ENCODE measurements around the gene PDCD1LG2.

The PDCD1LG2 gene

DNA sequence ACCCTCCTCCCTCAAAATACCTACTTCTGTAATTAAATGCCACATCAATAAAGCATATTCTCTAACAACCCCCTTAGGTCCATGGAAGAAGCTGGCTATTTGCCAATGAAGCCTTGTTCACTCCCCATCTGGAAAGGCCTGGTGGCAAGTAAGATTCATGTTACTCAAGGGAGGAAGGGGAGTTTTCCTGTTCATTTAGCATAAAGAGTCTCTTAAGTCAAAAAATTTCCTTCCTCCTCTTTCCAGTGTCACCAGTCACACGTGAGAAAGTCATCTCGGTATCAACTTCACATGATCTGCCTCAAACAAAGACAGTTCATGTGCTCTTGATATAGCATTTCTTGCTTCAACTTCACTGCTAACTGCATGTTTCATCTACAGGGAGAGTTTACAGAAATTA lies 85.8 kb downstream of the PDCD1LG2 start:
- Histone ChIP-seq H3K36me3 (replicated peaks; ENCODE audit: insufficient read depth, low read length) (no peaks in the 10 kb centered on the region), H3K9ac (ENCODE audit: low read length) (no peak overlapping the region), H3F3A (ENCODE audit: insufficient read depth, low read length) (peaks cover 6% of the 10 kb centered on the region; the same call in 1 of the 2 replicates), H3K79me2 (ENCODE audit: low read length) (no peaks in the 10 kb centered on the region), H3K4me3 (ENCODE audit: low read length) (no peak overlapping the region), H3K4me2 (ENCODE audit: low read depth, low read length) (no peak overlapping the region), H3K27ac (ENCODE audit: low read length) (no peak overlapping the region), H3K9me2 (replicated peaks; ENCODE audit: insufficient read depth, low read length) (no peaks in the 10 kb centered on the region), H4K20me1 (ENCODE audit: insufficient read depth, low read length) (no peaks in the 10 kb centered on the region), H2AFZ (ENCODE audit: low read length) (no peak overlapping the region), H3K9me3 (replicated peaks; ENCODE audit: insufficient read depth, low read length) (no peaks in the 10 kb centered on the region), H3K27me3 (replicated peaks; ENCODE audit: insufficient read depth, low read length) (no peaks in the 10 kb centered on the region), H3K4me1 (ENCODE audit: low read length) (peaks cover 34% of the 10 kb centered on the region)
- TF ChIP-seq EZH2phosphoT487 (IDR thresholded peaks at IDR 0.05; ENCODE audit: low read length) (no peak), EZH2 (optimal IDR thresholded peaks at IDR 0.05; ENCODE audit: low read depth, low read length) (no peak), CTCF (IDR thresholded peaks at IDR 0.05; ENCODE audit: low read length) (no peak)
- DNase-seq = no peak

DNA sequence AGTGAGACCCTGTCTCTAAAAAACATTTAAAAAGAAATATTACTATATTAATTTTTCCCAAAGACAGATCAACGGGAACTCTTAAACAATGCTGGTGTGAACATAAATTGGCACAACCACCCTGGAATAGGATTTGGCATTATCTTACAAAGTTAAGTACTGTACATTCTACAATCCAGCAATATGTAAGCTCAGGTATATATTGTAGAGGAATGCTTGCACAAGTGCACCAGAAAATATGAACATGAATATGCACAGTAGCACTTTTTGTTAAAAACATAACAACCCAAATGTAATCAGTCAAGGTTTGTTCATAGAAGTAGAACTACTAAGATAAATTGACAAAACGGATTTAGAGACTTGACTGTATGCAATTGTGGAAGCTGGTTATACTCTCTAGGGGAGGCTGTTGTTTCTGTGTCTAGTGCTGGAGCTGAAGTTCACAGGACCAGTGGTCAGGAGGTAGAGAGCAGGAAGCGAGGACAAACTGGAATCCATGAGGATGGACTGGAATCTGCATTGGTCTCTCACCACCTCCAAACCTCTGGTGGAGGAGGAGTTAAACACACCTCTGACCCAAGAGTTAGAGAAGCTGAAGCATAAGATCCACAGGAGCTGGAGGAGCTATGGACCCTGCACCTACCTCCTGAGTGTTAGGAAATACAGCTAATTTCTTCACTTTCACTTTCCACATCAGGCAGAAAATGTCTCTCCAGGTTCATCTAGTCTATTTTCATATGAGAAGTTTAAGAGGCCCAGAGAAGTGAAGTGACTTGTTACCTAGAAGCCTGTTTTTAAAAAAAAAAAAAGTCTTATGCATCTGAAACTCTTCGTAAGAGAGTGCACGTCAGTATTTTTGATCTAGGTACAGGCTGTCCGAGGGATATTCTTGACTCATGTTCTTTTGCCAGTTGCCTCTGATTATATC lies 98.2 kb downstream of the PDCD1LG2 start:
- H3K9ac ChIP-seq (ENCODE audit: low read length) = no peak overlapping the region
- H3K4me3 ChIP-seq (ENCODE audit: low read length) = no peak overlapping the region
- no peaks in the 10 kb centered on the region for H3K27me3 ChIP-seq (replicated peaks; ENCODE audit: insufficient read depth, low read length)
- H4K20me1 ChIP-seq (ENCODE audit: insufficient read depth, low read length) = no peaks in the 10 kb centered on the region
- no peaks in the 10 kb centered on the region for H3K9me2 ChIP-seq (replicated peaks; ENCODE audit: insufficient read depth, low read length)
- H3K79me2 ChIP-seq (ENCODE audit: low read length) = no peaks in the 10 kb centered on the region
- H3K36me3 ChIP-seq (replicated peaks; ENCODE audit: insufficient read depth, low read length) = no peaks in the 10 kb centered on the region
- H3K9me3 ChIP-seq (replicated peaks; ENCODE audit: insufficient read depth, low read length) = no peaks in the 10 kb centered on the region
- 0 out of 2 replicates have a peak, but pooled peaks cover 3% of the 10 kb centered on the region for H3K4me1 ChIP-seq (ENCODE audit: low read length)
- no peak overlapping the region for H3K4me2 ChIP-seq (ENCODE audit: low read depth, low read length)
- peak; percentile 45 for DNase-seq
- H2AFZ ChIP-seq (ENCODE audit: low read length) = no peak overlapping the region
- H3F3A ChIP-seq (ENCODE audit: insufficient read depth, low read length) = no peaks in the 10 kb centered on the region
- H3K27ac ChIP-seq (ENCODE audit: low read length) = no peak overlapping the region
- TF ChIP-seq EZH2phosphoT487 (IDR thresholded peaks at IDR 0.05; ENCODE audit: low read length) (no peak), CTCF (IDR thresholded peaks at IDR 0.05; ENCODE audit: low read length) (no peak), EZH2 (optimal IDR thresholded peaks at IDR 0.05; ENCODE audit: low read depth, low read length) (no peak)

- H3K27ac ChIP-seq (ENCODE audit: low read length) = no peak overlapping the region
- H3K36me3 ChIP-seq (replicated peaks; ENCODE audit: insufficient read depth, low read length) = no peaks in the 10 kb centered on the region
- H3K4me2 ChIP-seq (ENCODE audit: low read depth, low read length) = peak overlapping the region; percentile 17
- no peak overlapping the region for H3K4me3 ChIP-seq (ENCODE audit: low read length)
- H3K79me2 ChIP-seq (ENCODE audit: low read length) = no peaks in the 10 kb centered on the region
- no peak for TF ChIP-seq EZH2 (optimal IDR thresholded peaks at IDR 0.05; ENCODE audit: low read depth, low read length)
- no peak for TF ChIP-seq EZH2phosphoT487 (IDR thresholded peaks at IDR 0.05; ENCODE audit: low read length)
- TF ChIP-seq CTCF (IDR thresholded peaks at IDR 0.05; ENCODE audit: low read length) = no peak
- 0 out of 2 replicates have a peak, but pooled peaks cover 3% of the 10 kb centered on the region for H3K4me1 ChIP-seq (ENCODE audit: low read length)
- DNase-seq = no peak
- no peaks in the 10 kb centered on the region for H4K20me1 ChIP-seq (ENCODE audit: insufficient read depth, low read length)
- H3K9me2 ChIP-seq (replicated peaks; ENCODE audit: insufficient read depth, low read length) = no peaks in the 10 kb centered on the region
- no peaks in the 10 kb centered on the region for H3K27me3 ChIP-seq (replicated peaks; ENCODE audit: insufficient read depth, low read length)
- H2AFZ ChIP-seq (ENCODE audit: low read length) = no peak overlapping the region
- no peak overlapping the region for H3K9ac ChIP-seq (ENCODE audit: low read length)
- H3K9me3 ChIP-seq (replicated peaks; ENCODE audit: insufficient read depth, low read length) = no peaks in the 10 kb centered on the region
- H3F3A ChIP-seq (ENCODE audit: insufficient read depth, low read length) = no peaks in the 10 kb centered on the region
Measured at GRCh38 chr9:5609226-5609596, 98.9 kb downstream of the PDCD1LG2 start.
